ENCODE results near the gene RNASE13. TPM values are rescaled to one million over a fixed set of nuclear protein-coding genes. Genes with fewer than 3 reads are reported as not detected.

RNASE13 gene
- total and polyA plus RNA-seq, 2 experiments from 2014 or later, result not detected

- H3K9me3 ChIP-seq (ENCODE audit: low read depth), result no peaks in the 10 kb centered on the region
- peak overlapping the region; percentile 14; the same call in 1 of the 2 replicates for H2AFZ ChIP-seq
- H3F3A ChIP-seq (ENCODE audit: insufficient read depth), result no peaks in the 10 kb centered on the region
- no peaks in the 10 kb centered on the region for H3K36me3 ChIP-seq (ENCODE audit: low read depth)
- no peak for TF ChIP-seq EZH2 (IDR thresholded peaks at IDR 0.05; ENCODE audit: insufficient read depth, poor library complexity, severe bottlenecking)
- no peak for TF ChIP-seq EZH2phosphoT487 (IDR thresholded peaks at IDR 0.05; ENCODE audit: insufficient read depth, low read depth)
- no peaks in the 10 kb centered on the region for H3K79me2 ChIP-seq (ENCODE audit: insufficient read depth)
- peak overlapping the region; percentile 41 for H3K4me2 ChIP-seq (ENCODE audit: unreplicated experiment)
- in situ Hi-C loops (cut with MboI), result no loop called here
- no peak overlapping the region for H3K9ac ChIP-seq
- no peaks in the 10 kb centered on the region for H3K27me3 ChIP-seq (replicated peaks; ENCODE audit: insufficient read depth)
- H3K9me2 ChIP-seq (ENCODE audit: insufficient read depth), result no peaks in the 10 kb centered on the region
- H3K4me3 ChIP-seq, result no peak overlapping the region
- H3K4me1 ChIP-seq (ENCODE audit: insufficient read depth), result peaks cover 15% of the 10 kb centered on the region; the same call in 1 of the 2 replicates
- no peaks in the 10 kb centered on the region for H4K20me1 ChIP-seq (ENCODE audit: insufficient read depth)
- 59 to 62% methylated on average over 10 of the region's 10 CpGs for WGBS, 2 experiments (ENCODE audit: low coverage in 1 of 2, low lambda C conversion rate in 2 of 2, missing lambda C conversion rate in 2 of 2)
- no peak overlapping the region for H3K27ac ChIP-seq
- peak; percentile 69 for DNase-seq
Observed at GRCh38 chr14:21056520-21057163, 22.0 kb upstream of the RNASE13 start.

GRCh38 chr14:21055432-21056117 is 21.0 kb upstream of the RNASE13 start:
- Histone ChIP-seq H3K9me2 (ENCODE audit: insufficient read depth) (no peaks in the 10 kb centered on the region), H3K36me3 (ENCODE audit: low read depth) (no peaks in the 10 kb centered on the region), H3K9ac (no peak overlapping the region), H3K4me1 (ENCODE audit: insufficient read depth) (peaks cover 15% of the 10 kb centered on the region; the same call in 1 of the 2 replicates), H3K79me2 (ENCODE audit: insufficient read depth) (no peaks in the 10 kb centered on the region), H3F3A (ENCODE audit: insufficient read depth) (no peaks in the 10 kb centered on the region), H3K27ac (no peak overlapping the region), H3K4me3 (no peak overlapping the region), H3K27me3 (replicated peaks; ENCODE audit: insufficient read depth) (no peaks in the 10 kb centered on the region), H3K9me3 (ENCODE audit: low read depth) (no peaks in the 10 kb centered on the region), H3K4me2 (ENCODE audit: unreplicated experiment) (no peak overlapping the region), H4K20me1 (ENCODE audit: insufficient read depth) (no peaks in the 10 kb centered on the region), H2AFZ (no peak overlapping the region)
- no peak for DNase-seq
- 60% methylated on average over 5 of the region's 5 CpGs for WGBS, 2 experiments (ENCODE audit: low coverage in 1 of 2, low lambda C conversion rate in 2 of 2, missing lambda C conversion rate in 2 of 2)
- TF ChIP-seq EZH2 (IDR thresholded peaks at IDR 0.05; ENCODE audit: insufficient read depth, poor library complexity, severe bottlenecking) (no peak), EZH2phosphoT487 (IDR thresholded peaks at IDR 0.05; ENCODE audit: insufficient read depth, low read depth) (no peak)
- in situ Hi-C loops (cut with MboI), result no loop called here

- H3F3A ChIP-seq (ENCODE audit: insufficient read depth), result peaks cover 6% of the 10 kb centered on the region; the same call in 1 of the 2 replicates
- H3K4me2 ChIP-seq (ENCODE audit: unreplicated experiment), result no peak overlapping the region
- H2AFZ ChIP-seq, result no peak overlapping the region
- peaks cover 16% of the 10 kb centered on the region for H3K4me1 ChIP-seq (ENCODE audit: insufficient read depth)
- H3K4me3 ChIP-seq, result no peak overlapping the region
- no peaks in the 10 kb centered on the region for H3K27me3 ChIP-seq (replicated peaks; ENCODE audit: insufficient read depth)
- no peak overlapping the region for H3K9ac ChIP-seq
- DNase-seq, result no peak
- no peaks in the 10 kb centered on the region for H3K9me3 ChIP-seq (ENCODE audit: low read depth)
- 84 to 86% methylated on average over 4 of the region's 4 CpGs for WGBS, 2 experiments (ENCODE audit: low coverage in 1 of 2, low lambda C conversion rate in 2 of 2, missing lambda C conversion rate in 2 of 2)
- H3K9me2 ChIP-seq (ENCODE audit: insufficient read depth), result no peaks in the 10 kb centered on the region
- H3K79me2 ChIP-seq (ENCODE audit: insufficient read depth), result no peaks in the 10 kb centered on the region
- H4K20me1 ChIP-seq (ENCODE audit: insufficient read depth), result no peaks in the 10 kb centered on the region
- H3K27ac ChIP-seq, result no peak overlapping the region
- no peaks in the 10 kb centered on the region for H3K36me3 ChIP-seq (ENCODE audit: low read depth)
- in situ Hi-C loops (cut with MboI), result no loop called here
- TF ChIP-seq EZH2phosphoT487 (IDR thresholded peaks at IDR 0.05; ENCODE audit: insufficient read depth, low read depth) (no peak), EZH2 (IDR thresholded peaks at IDR 0.05; ENCODE audit: insufficient read depth, poor library complexity, severe bottlenecking) (no peak)
Observed at GRCh38 chr14:21054768-21055145, 20.1 kb upstream of the RNASE13 start.

GRCh38 chr14:21054123-21054767 is 19.6 kb upstream of the RNASE13 start:
- no peaks in the 10 kb centered on the region for H4K20me1 ChIP-seq (ENCODE audit: insufficient read depth)
- H3K36me3 ChIP-seq (ENCODE audit: low read depth), result no peaks in the 10 kb centered on the region
- H3K9ac ChIP-seq, result no peak overlapping the region
- H3K79me2 ChIP-seq (ENCODE audit: insufficient read depth), result no peaks in the 10 kb centered on the region
- H3K4me3 ChIP-seq, result no peak overlapping the region
- DNase-seq, result no peak
- H3K9me3 ChIP-seq (ENCODE audit: low read depth), result no peaks in the 10 kb centered on the region
- in situ Hi-C loops (cut with MboI), result no loop called here
- H3K27me3 ChIP-seq (replicated peaks; ENCODE audit: insufficient read depth), result no peaks in the 10 kb centered on the region
- no peak overlapping the region for H2AFZ ChIP-seq
- no peak overlapping the region for H3K27ac ChIP-seq
- H3K4me1 ChIP-seq (ENCODE audit: insufficient read depth), result peaks cover 19% of the 10 kb centered on the region
- H3K4me2 ChIP-seq (ENCODE audit: unreplicated experiment), result no peak overlapping the region
- H3K9me2 ChIP-seq (ENCODE audit: insufficient read depth), result no peaks in the 10 kb centered on the region
- 65 to 72% methylated on average over 3 of the region's 3 CpGs for WGBS, 2 experiments (ENCODE audit: low coverage in 1 of 2, low lambda C conversion rate in 2 of 2, missing lambda C conversion rate in 2 of 2)
- H3F3A ChIP-seq (ENCODE audit: insufficient read depth), result peaks cover 11% of the 10 kb centered on the region
- TF ChIP-seq EZH2phosphoT487 (IDR thresholded peaks at IDR 0.05; ENCODE audit: insufficient read depth, low read depth) (no peak), EZH2 (IDR thresholded peaks at IDR 0.05; ENCODE audit: insufficient read depth, poor library complexity, severe bottlenecking) (no peak)

Measured in GM23248 (cell line).